GM21447 (cell line): ENCODE results near the gene TPCN1.
"Not testable (repeated sequence)": the region's sequence is repeated elsewhere in the genome, so short reads cannot be mapped to it uniquely, and the experiment has no call there.

Source experiments
- ATAC-seq: cut with Tn5 transposase; IDR thresholded peaks from one replicate; pipeline ENCODE4 v1.9.1; 2021; ENCODE audit not compliant: unreplicated experiment

Gene TPCN1

GRCh38 chr12:113196582-113196981, 24.7 kb upstream of the TPCN1 start:
- ATAC-seq, result no peak

GRCh38 chr12:113196990-113197389, 24.3 kb upstream of the TPCN1 start:
- peak; percentile 81 for ATAC-seq

GRCh38 chr12:113197518-113198077, 23.7 kb upstream of the TPCN1 start:
- ATAC-seq, result no peak

GRCh38 chr12:113198296-113198695, 23.0 kb upstream of the TPCN1 start:
- no peak for ATAC-seq

GRCh38 chr12:113200021-113200797, 21.1 kb upstream of the TPCN1 start:
- no peak for ATAC-seq

GRCh38 chr12:113201187-113202177, 19.8 kb upstream of the TPCN1 start:
- ATAC-seq, result no peak

GRCh38 chr12:113202300-113203075, 18.8 kb upstream of the TPCN1 start:
- ATAC-seq, result no peak

GRCh38 chr12:113203852-113204760, 17.2 kb upstream of the TPCN1 start:
- ATAC-seq, result no peak

GRCh38 chr12:113204804-113205203, 16.5 kb upstream of the TPCN1 start:
- ATAC-seq, result no peak

- ATAC-seq, result not testable (repeated sequence)
Measured at GRCh38 chr12:113206802-113207201, 14.5 kb upstream of the TPCN1 start.

GRCh38 chr12:113207613-113208040, 13.6 kb upstream of the TPCN1 start:
- ATAC-seq, result no peak

- ATAC-seq, result peak; percentile 77
Measured at GRCh38 chr12:113208041-113208934, 13.0 kb upstream of the TPCN1 start.

GRCh38 chr12:113211160-113211559, 10.1 kb upstream of the TPCN1 start:
- ATAC-seq, result no peak

GRCh38 chr12:113214895-113215400, 6.3 kb upstream of the TPCN1 start:
- peak; percentile 62 for ATAC-seq

- no peak for ATAC-seq
Measured at GRCh38 chr12:113216027-113216426, 5.2 kb upstream of the TPCN1 start.

- no peak for ATAC-seq
Measured at GRCh38 chr12:113220593-113221180, 577 bp upstream of the TPCN1 start.

- no peak for ATAC-seq
Measured at GRCh38 chr12:113221997-113222729, 899 bp downstream of the TPCN1 start.
